HCT116 (cell line): ENCODE measurements around the gene CCDC187.

Experiments
- ATF3 ChIP-seq: IDR thresholded peaks from 2 replicates; pipeline ENCODE4 v1.6.1; 2012
- CTCF ChIP-seq, 3 experiments: fragments of 200-600 bp in 1 of 3; sonication (generic) in 1 of 3; IDR thresholded peaks in 2 of 3; conservative IDR thresholded peaks in 1 of 3; 2 replicates each; pipeline ENCODE4 v1.5.1; 2012 to 2017; ENCODE audit warnings: low read depth in 2 of 3, low read length in 2 of 3, antibody characterized with exemption in 1 of 3, borderline replicate concordance in 1 of 3, control low read depth in 1 of 3, mild to moderate bottlenecking in 1 of 3, mixed read lengths in 1 of 3, mixed run types in 1 of 3, moderate library complexity in 1 of 3; ENCODE audit not compliant: insufficient read depth in 1 of 3
- EZH2 ChIP-seq: fragments of 200-600 bp; sonication (generic); IDR thresholded peaks from 2 replicates; pipeline ENCODE4 v1.6.1; 2017; ENCODE audit warnings: antibody characterized with exemption, mixed run types
- EZH2phosphoT487 ChIP-seq: fragments of 200-600 bp; IDR thresholded peaks from 2 replicates; pipeline ENCODE4 v1.6.1; 2018; ENCODE audit warnings: antibody characterized with exemption, borderline replicate concordance
- MAX ChIP-seq: IDR thresholded peaks from 2 replicates; pipeline ENCODE4 v1.6.1; 2012
- POLR2A ChIP-seq: IDR thresholded peaks from 2 replicates; pipeline ENCODE4 v1.7.0; 2011; ENCODE audit warnings: borderline replicate concordance; ENCODE audit not compliant: insufficient read depth, insufficient read length; ENCODE audit errors: extremely low read depth
- POLR2AphosphoS5 ChIP-seq: IDR thresholded peaks from 2 replicates; pipeline ENCODE4 v1.6.1; 2011; ENCODE audit warnings: mild to moderate bottlenecking, low read depth, low read length, moderate library complexity
- RAD21 ChIP-seq: IDR thresholded peaks from 2 replicates; pipeline ENCODE4 v1.6.1; 2012; ENCODE audit warnings: low read depth, mild to moderate bottlenecking
- SP1 ChIP-seq: IDR thresholded peaks from 2 replicates; pipeline ENCODE4 v1.6.1; 2012; ENCODE audit warnings: low read depth
- YY1 ChIP-seq: IDR thresholded peaks from 2 replicates; pipeline ENCODE4 v1.6.1; 2011; ENCODE audit warnings: low read length, low read depth, moderate library complexity, mild to moderate bottlenecking; ENCODE audit not compliant: insufficient replicate concordance; ENCODE audit errors: extremely low read depth
- ZBTB33 ChIP-seq: IDR thresholded peaks from 2 replicates; pipeline ENCODE4 v1.6.1; 2011; ENCODE audit warnings: mild to moderate bottlenecking, low read length, moderate library complexity; ENCODE audit not compliant: insufficient replicate concordance; ENCODE audit errors: extremely low read depth
- ZNF274 ChIP-seq: fragments of 200-500 bp; sonication (Bioruptor generic); IDR thresholded peaks from 2 replicates; pipeline ENCODE4 v1.6.1; 2014; ENCODE audit warnings: mild to moderate bottlenecking, low read depth, low read length, inconsistent platforms

GRCh38 chr9:136233868-136234267 lies 70.0 kb downstream of the CCDC187 start:
- TF ChIP-seq CTCF (IDR thresholded peaks at IDR 0.05 in 2 of 3, conservative IDR thresholded peaks at IDR 0.05 in 1 of 3; ENCODE audit: borderline replicate concordance in 1 of 3, insufficient read depth in 1 of 3, low read depth in 2 of 3, low read length in 2 of 3) (no peak), EZH2 (no peak), POLR2AphosphoS5 (no peak), MAX (no peak), EZH2phosphoT487 (no peak), RAD21 (no peak), SP1 (no peak), ATF3 (no peak), POLR2A (no peak), YY1 (no peak), ZNF274 (no peak), ZBTB33 (no peak)
